ENCODE data around the gene AOPEP.

The AOPEP gene

DNA sequence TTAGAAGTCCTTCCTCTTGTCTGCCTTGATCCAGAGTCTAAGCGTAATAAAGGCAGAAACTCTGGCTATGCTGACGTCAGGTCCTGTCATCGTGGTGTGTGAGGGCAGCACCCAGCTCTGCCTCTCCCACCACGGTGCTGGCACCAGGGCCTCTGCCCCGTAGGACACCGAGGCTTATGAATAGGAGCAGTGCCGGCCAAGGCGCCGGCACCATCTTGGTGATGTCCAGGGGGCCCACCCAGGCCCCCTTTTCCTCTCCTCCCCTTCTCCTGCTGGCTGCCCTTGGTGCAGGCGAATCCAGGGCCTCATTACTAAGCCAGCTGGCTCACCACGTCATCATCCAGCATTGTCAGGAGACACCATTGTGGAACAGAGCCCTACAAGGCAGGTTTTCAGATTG is 338.7 kb downstream of the AOPEP start:
- ChIA-PET CTCF (interaction anchor here (1.6 kb wide), 1 partner anchor 30 kb away, joined by 3 read pairs; no protein-coding TSS in a partner anchor), POLR2A (no interaction called here)
- 93% methylated on average over 10 of the region's 11 CpGs for WGBS (ENCODE audit: insufficient coverage)
- no peak overlapping the region for H3K4me3 ChIP-seq (ENCODE audit: control insufficient read depth in 1 of 7, extremely low read depth in 1 of 7, insufficient read depth in 4 of 7, low read depth in 2 of 7, low read length in 6 of 7)
- H3K27ac ChIP-seq (ENCODE audit: insufficient read depth in 1 of 2, low read depth in 1 of 2, low read length in 2 of 2, poor library complexity in 1 of 2, severe bottlenecking in 2 of 2) = no peak overlapping the region
- no peak for DNase-seq
- H3K36me3 ChIP-seq (ENCODE audit: control insufficient read depth in 4 of 4, insufficient read depth in 4 of 4, low read length in 3 of 4) = peaks cover 0 to 15% (median 4%) of the 10 kb centered on the region in 4 experiments
- peaks cover 11 to 53% (median 29%) of the 10 kb centered on the region in 4 experiments for H3K4me1 ChIP-seq (ENCODE audit: control extremely low read depth in 1 of 4, control insufficient read depth in 4 of 4, insufficient read depth in 4 of 4, low read length in 3 of 4)
- H3K9me3 ChIP-seq (ENCODE audit: control extremely low read depth in 1 of 5, control insufficient read depth in 4 of 5, insufficient read depth in 2 of 5, low read depth in 1 of 5, low read length in 4 of 5) = no peaks in the 10 kb centered on the region
- H3K27me3 ChIP-seq (replicated peaks in 2 of 5; ENCODE audit: control insufficient read depth in 4 of 5, insufficient read depth in 5 of 5, low read length in 4 of 5) = no peaks in the 10 kb centered on the region

DNA sequence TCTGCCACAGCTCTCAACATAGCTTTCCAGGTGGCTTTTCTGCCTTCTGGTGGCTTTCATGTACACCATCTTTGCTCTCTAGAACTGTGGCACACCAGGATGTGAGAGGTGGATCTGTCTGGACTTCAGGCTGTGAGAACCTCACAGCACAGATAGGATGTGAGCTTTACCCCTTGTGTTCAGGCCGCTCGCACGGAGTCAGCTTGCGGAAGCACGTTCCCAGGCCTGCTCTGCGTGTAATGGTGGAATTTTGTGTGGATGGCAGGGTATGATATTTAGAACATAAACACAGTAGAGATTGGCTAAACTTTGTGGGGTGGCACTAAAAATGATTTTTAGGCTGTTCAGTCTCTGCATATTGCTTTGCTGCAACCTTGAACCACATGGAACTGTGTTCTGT is 340.6 kb downstream of the AOPEP start:
- WGBS (ENCODE audit: insufficient coverage) = 98% methylated on average over 6 of the region's 6 CpGs
- Histone ChIP-seq H3K27ac (ENCODE audit: insufficient read depth in 1 of 2, low read depth in 1 of 2, low read length in 2 of 2, poor library complexity in 1 of 2, severe bottlenecking in 2 of 2) (no peak overlapping the region), H3K9me3 (ENCODE audit: control extremely low read depth in 1 of 5, control insufficient read depth in 4 of 5, insufficient read depth in 2 of 5, low read depth in 1 of 5, low read length in 4 of 5) (no peaks in the 10 kb centered on the region), H3K27me3 (replicated peaks in 2 of 5; ENCODE audit: control insufficient read depth in 4 of 5, insufficient read depth in 5 of 5, low read length in 4 of 5) (no peaks in the 10 kb centered on the region), H3K4me3 (ENCODE audit: control insufficient read depth in 1 of 7, extremely low read depth in 1 of 7, insufficient read depth in 4 of 7, low read depth in 2 of 7, low read length in 6 of 7) (no peak overlapping the region), H3K4me1 (ENCODE audit: control extremely low read depth in 1 of 4, control insufficient read depth in 4 of 4, insufficient read depth in 4 of 4, low read length in 3 of 4) (peaks cover 0 to 35% (median 17%) of the 10 kb centered on the region in 4 experiments), H3K36me3 (ENCODE audit: control insufficient read depth in 4 of 4, insufficient read depth in 4 of 4, low read length in 3 of 4) (peaks cover 0 to 17% (median 4%) of the 10 kb centered on the region in 4 experiments)
- CTCF ChIA-PET = no interaction called here
- POLR2A ChIA-PET = interaction anchor here (0.5 kb wide), 1 partner anchor 51 kb away, joined by 4 read pairs; no protein-coding TSS in a partner anchor
- no peak for DNase-seq

DNA sequence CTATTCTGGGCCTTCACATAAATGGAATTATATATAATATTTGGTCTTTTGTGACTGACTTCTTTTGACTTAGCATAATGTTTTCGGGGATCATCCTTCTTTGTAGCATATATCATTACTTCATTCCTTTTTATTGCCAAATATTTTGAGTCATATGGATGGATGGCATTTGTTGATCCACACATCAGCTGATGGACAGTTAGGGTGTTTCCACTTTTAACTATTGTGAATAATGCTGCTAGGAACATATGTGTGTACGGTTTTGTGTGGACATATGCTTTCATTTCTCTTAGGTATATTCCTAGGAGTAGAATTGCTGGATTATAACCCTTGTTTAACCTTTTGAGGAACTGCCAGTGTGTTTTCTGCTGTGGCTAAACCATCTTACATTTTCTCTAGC is 341.4 kb downstream of the AOPEP start:
- Histone ChIP-seq H3K9me3 (ENCODE audit: control extremely low read depth in 1 of 5, control insufficient read depth in 4 of 5, insufficient read depth in 2 of 5, low read depth in 1 of 5, low read length in 4 of 5) (no peaks in the 10 kb centered on the region), H3K4me3 (ENCODE audit: control insufficient read depth in 1 of 7, extremely low read depth in 1 of 7, insufficient read depth in 4 of 7, low read depth in 2 of 7, low read length in 6 of 7) (no peak overlapping the region), H3K4me1 (ENCODE audit: control extremely low read depth in 1 of 4, control insufficient read depth in 4 of 4, insufficient read depth in 4 of 4, low read length in 3 of 4) (peaks cover 0 to 27% (median 9%) of the 10 kb centered on the region in 4 experiments), H3K27me3 (replicated peaks in 2 of 5; ENCODE audit: control insufficient read depth in 4 of 5, insufficient read depth in 5 of 5, low read length in 4 of 5) (no peaks in the 10 kb centered on the region), H3K36me3 (ENCODE audit: control insufficient read depth in 4 of 4, insufficient read depth in 4 of 4, low read length in 3 of 4) (peaks cover 0 to 18% (median 4%) of the 10 kb centered on the region in 4 experiments), H3K27ac (ENCODE audit: insufficient read depth in 1 of 2, low read depth in 1 of 2, low read length in 2 of 2, poor library complexity in 1 of 2, severe bottlenecking in 2 of 2) (no peak overlapping the region)
- DNase-seq = no peak
- no CpG with 5 or more reads among the region's 2 CpGs for WGBS (ENCODE audit: insufficient coverage)
- POLR2A ChIA-PET = interaction anchor here (0.6 kb wide), 1 partner anchor 1928 kb away, joined by 3 read pairs; no protein-coding TSS in a partner anchor
- CTCF ChIA-PET = no interaction called here

DNA sequence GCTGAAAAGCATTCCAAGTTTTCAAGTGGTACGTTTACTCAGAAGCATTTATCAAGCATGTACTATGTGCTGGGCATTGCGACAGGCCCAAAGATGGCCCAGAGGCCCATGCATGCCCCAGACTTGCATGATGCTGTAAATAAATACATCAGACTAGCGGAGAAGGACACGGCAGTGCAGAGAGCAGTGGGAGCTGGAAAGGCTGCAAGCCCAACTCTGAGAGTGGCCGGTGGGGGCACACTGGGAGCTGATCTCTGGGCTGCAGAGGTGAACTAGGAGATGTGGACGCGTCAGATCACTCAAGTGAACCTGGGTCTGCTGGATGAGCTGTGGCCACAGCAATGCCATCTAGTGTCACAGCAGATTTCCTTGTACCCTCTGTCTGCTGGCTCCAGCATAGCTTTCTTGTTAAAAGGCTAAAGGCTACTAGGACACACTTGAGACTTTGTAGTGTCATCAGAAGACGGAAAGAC is 344.1 kb downstream of the AOPEP start:
- no peaks in the 10 kb centered on the region for H3K9me3 ChIP-seq (ENCODE audit: control extremely low read depth in 1 of 5, control insufficient read depth in 4 of 5, insufficient read depth in 2 of 5, low read depth in 1 of 5, low read length in 4 of 5)
- peaks cover 0 to 2% (median 0%) of the 10 kb centered on the region in 4 experiments for H3K4me1 ChIP-seq (ENCODE audit: control extremely low read depth in 1 of 4, control insufficient read depth in 4 of 4, insufficient read depth in 4 of 4, low read length in 3 of 4)
- H3K4me3 ChIP-seq (ENCODE audit: control insufficient read depth in 1 of 7, extremely low read depth in 1 of 7, insufficient read depth in 4 of 7, low read depth in 2 of 7, low read length in 6 of 7) = no peak overlapping the region
- no peaks in the 10 kb centered on the region for H3K27me3 ChIP-seq (replicated peaks in 2 of 5; ENCODE audit: control insufficient read depth in 4 of 5, insufficient read depth in 5 of 5, low read length in 4 of 5)
- POLR2A ChIA-PET = interaction anchor here (0.5 kb wide), 1 partner anchor 210 kb away, joined by 3 read pairs; no protein-coding TSS in a partner anchor
- peaks cover 0 to 19% (median 7%) of the 10 kb centered on the region in 4 experiments for H3K36me3 ChIP-seq (ENCODE audit: control insufficient read depth in 4 of 4, insufficient read depth in 4 of 4, low read length in 3 of 4)
- WGBS (ENCODE audit: insufficient coverage) = 96% methylated on average over 8 of the region's 8 CpGs
- DNase-seq = no peak
- H3K27ac ChIP-seq (ENCODE audit: insufficient read depth in 1 of 2, low read depth in 1 of 2, low read length in 2 of 2, poor library complexity in 1 of 2, severe bottlenecking in 2 of 2) = no peak overlapping the region
- CTCF ChIA-PET = interaction anchor here (1.7 kb wide), 1 partner anchor 9 kb away, joined by 7 read pairs; no protein-coding TSS in a partner anchor

DNA sequence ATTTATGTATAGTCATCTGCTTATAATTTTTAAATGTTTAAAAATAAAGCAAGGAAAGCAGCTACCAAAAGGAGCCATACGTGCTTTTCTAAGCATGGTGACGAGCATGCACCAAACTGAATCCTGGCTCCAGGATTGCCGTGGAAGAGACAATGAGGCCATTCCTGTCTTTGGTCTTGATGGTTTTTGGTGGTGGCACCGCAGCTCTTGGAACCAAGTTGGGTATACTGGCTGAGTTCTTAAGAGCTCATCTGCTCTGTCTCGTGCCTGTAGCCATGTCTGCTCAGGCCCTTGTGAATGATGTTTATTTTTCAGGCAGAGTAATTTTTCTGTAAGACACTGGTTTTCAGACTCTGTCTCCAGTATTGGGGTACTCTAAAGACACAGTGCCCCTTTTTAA is 345.0 kb downstream of the AOPEP start:
- no peak overlapping the region for H3K27ac ChIP-seq (ENCODE audit: insufficient read depth in 1 of 2, low read depth in 1 of 2, low read length in 2 of 2, poor library complexity in 1 of 2, severe bottlenecking in 2 of 2)
- no peaks in the 10 kb centered on the region for H3K27me3 ChIP-seq (replicated peaks in 2 of 5; ENCODE audit: control insufficient read depth in 4 of 5, insufficient read depth in 5 of 5, low read length in 4 of 5)
- no peaks in the 10 kb centered on the region for H3K4me1 ChIP-seq (ENCODE audit: control extremely low read depth in 1 of 4, control insufficient read depth in 4 of 4, insufficient read depth in 4 of 4, low read length in 3 of 4)
- CTCF ChIA-PET = interaction anchor here (1.7 to 1.8 kb wide), 2 partner anchors 10 to 60 kb away, joined by 4 to 7 read pairs; no protein-coding TSS in a partner anchor
- 98% methylated on average over 5 of the region's 5 CpGs for WGBS (ENCODE audit: insufficient coverage)
- H3K36me3 ChIP-seq (ENCODE audit: control insufficient read depth in 4 of 4, insufficient read depth in 4 of 4, low read length in 3 of 4) = peaks cover 0 to 19% (median 7%) of the 10 kb centered on the region in 4 experiments
- no peak for DNase-seq
- no peaks in the 10 kb centered on the region for H3K9me3 ChIP-seq (ENCODE audit: control extremely low read depth in 1 of 5, control insufficient read depth in 4 of 5, insufficient read depth in 2 of 5, low read depth in 1 of 5, low read length in 4 of 5)
- H3K4me3 ChIP-seq (ENCODE audit: control insufficient read depth in 1 of 7, extremely low read depth in 1 of 7, insufficient read depth in 4 of 7, low read depth in 2 of 7, low read length in 6 of 7) = no peak overlapping the region
- POLR2A ChIA-PET = interaction anchor here (0.5 kb wide), 1 partner anchor 209 kb away, joined by 3 read pairs; no protein-coding TSS in a partner anchor

DNA sequence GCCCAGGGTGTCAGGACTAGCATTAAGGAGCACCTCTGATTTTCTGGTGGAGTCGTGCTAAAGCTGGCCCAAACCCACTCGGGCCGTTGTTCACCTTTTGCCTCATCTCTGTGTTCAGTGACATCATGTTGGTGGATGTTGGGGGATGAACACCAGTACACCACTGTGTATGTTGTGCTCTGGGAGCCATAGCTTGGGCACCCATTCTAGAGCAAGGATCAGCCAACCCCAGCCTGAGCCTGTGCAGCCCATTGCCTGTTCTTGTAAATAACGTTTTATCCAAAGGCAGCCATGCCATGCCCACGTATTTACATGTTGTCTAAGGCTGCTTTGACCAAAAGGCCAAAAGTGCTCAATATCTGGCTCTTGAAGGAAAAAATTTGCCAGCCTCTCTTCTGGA is 345.4 kb downstream of the AOPEP start:
- H3K9me3 ChIP-seq (ENCODE audit: control extremely low read depth in 1 of 5, control insufficient read depth in 4 of 5, insufficient read depth in 2 of 5, low read depth in 1 of 5, low read length in 4 of 5) = no peaks in the 10 kb centered on the region
- DNase-seq = no peak
- no peaks in the 10 kb centered on the region for H3K27me3 ChIP-seq (replicated peaks in 2 of 5; ENCODE audit: control insufficient read depth in 4 of 5, insufficient read depth in 5 of 5, low read length in 4 of 5)
- H3K4me3 ChIP-seq (ENCODE audit: control insufficient read depth in 1 of 7, extremely low read depth in 1 of 7, insufficient read depth in 4 of 7, low read depth in 2 of 7, low read length in 6 of 7) = no peak overlapping the region
- POLR2A ChIA-PET = no interaction called here
- WGBS (ENCODE audit: insufficient coverage) = 97% methylated on average over 3 of the region's 5 CpGs
- no peak overlapping the region for H3K27ac ChIP-seq (ENCODE audit: insufficient read depth in 1 of 2, low read depth in 1 of 2, low read length in 2 of 2, poor library complexity in 1 of 2, severe bottlenecking in 2 of 2)
- no peaks in the 10 kb centered on the region for H3K4me1 ChIP-seq (ENCODE audit: control extremely low read depth in 1 of 4, control insufficient read depth in 4 of 4, insufficient read depth in 4 of 4, low read length in 3 of 4)
- H3K36me3 ChIP-seq (ENCODE audit: control insufficient read depth in 4 of 4, insufficient read depth in 4 of 4, low read length in 3 of 4) = peaks cover 0 to 18% (median 7%) of the 10 kb centered on the region in 4 experiments
- CTCF ChIA-PET = interaction anchor here (1.7 to 1.8 kb wide), 2 partner anchors 10 to 59 kb away, joined by 4 to 7 read pairs; no protein-coding TSS in a partner anchor

DNA sequence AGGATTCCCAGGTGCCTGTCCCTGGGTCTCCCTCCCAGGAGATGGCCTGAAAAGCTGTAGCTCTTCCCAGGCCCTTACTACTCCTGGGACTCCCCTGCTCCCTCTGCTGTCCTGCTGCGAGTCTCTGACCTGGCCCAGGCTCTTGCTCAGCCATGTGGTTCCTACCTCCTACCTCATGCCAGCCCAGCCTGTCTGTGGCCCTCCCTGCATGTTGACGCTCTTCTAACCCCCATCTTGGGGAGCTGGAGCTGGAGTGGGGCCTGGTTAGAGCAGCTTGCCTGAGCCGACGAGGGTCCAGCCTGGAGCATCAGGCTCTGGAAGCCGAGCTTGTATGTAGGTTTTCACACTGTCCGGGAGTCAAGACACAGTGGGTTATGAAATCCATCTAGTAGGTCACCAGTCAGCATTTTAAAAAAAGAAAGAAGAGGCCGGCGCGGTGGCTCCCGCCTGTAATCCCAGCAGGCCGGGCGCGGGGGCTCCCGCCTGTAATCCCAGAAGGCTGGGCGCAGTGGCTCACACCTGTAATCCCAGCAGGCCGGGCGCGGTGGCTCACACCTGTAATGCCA is 346.6 kb downstream of the AOPEP start:
- POLR2A ChIA-PET = no interaction called here
- no peaks in the 10 kb centered on the region for H3K27me3 ChIP-seq (replicated peaks in 2 of 5; ENCODE audit: control insufficient read depth in 4 of 5, insufficient read depth in 5 of 5, low read length in 4 of 5)
- H3K36me3 ChIP-seq (ENCODE audit: control insufficient read depth in 4 of 4, insufficient read depth in 4 of 4, low read length in 3 of 4) = peaks cover 0 to 14% (median 6%) of the 10 kb centered on the region in 4 experiments
- no peaks in the 10 kb centered on the region for H3K9me3 ChIP-seq (ENCODE audit: control extremely low read depth in 1 of 5, control insufficient read depth in 4 of 5, insufficient read depth in 2 of 5, low read depth in 1 of 5, low read length in 4 of 5)
- WGBS (ENCODE audit: insufficient coverage) = 97% methylated on average over 18 of the region's 18 CpGs
- CTCF ChIA-PET = interaction anchor here (1.2 to 1.8 kb wide), 4 partner anchors 10 to 58 kb away, joined by 3 to 6 read pairs (median 4); no protein-coding TSS in a partner anchor
- no peaks in the 10 kb centered on the region for H3K4me1 ChIP-seq (ENCODE audit: control extremely low read depth in 1 of 4, control insufficient read depth in 4 of 4, insufficient read depth in 4 of 4, low read length in 3 of 4)
- no peak for DNase-seq
- H3K27ac ChIP-seq (ENCODE audit: insufficient read depth in 1 of 2, low read depth in 1 of 2, low read length in 2 of 2, poor library complexity in 1 of 2, severe bottlenecking in 2 of 2) = no peak overlapping the region
- no peak overlapping the region for H3K4me3 ChIP-seq (ENCODE audit: control insufficient read depth in 1 of 7, extremely low read depth in 1 of 7, insufficient read depth in 4 of 7, low read depth in 2 of 7, low read length in 6 of 7)
